Stimulated activated CD4-positive, alpha-beta T cell treated with anti-CD3 and anti-CD28 coated beads, Interleukin-2, amount 100 ng/mL, for 4 hours (primary cell): ENCODE measurements around the gene ACBD3.
"Not testable (repeated sequence)": the region's sequence is repeated elsewhere in the genome, so short reads cannot be mapped to it uniquely, and the experiment has no call there.

Source experiments
- DNase-seq: peaks from one replicate; pipeline ENCODE4 v3.0.0-alpha.2; 2020; ENCODE audit warnings: low read depth

The ACBD3 gene

GRCh38 chr1:226186124-226187018 lies at the start of gene ACBD3:
TSS of gene ACBD3 (minus strand) at chr1:226186741. CDS start at chr1:226186675, 66 bp downstream.
- peak; percentile 76 for DNase-seq

GRCh38 chr1:226233806-226234205 lies 47.3 kb upstream of the ACBD3 start:
- DNase-seq: no peak

GRCh38 chr1:226233293-226233692 lies 46.8 kb upstream of the ACBD3 start:
- DNase-seq: no peak

GRCh38 chr1:226226601-226227000 lies 40.1 kb upstream of the ACBD3 start:
- DNase-seq: no peak

GRCh38 chr1:226223786-226224244 lies 37.3 kb upstream of the ACBD3 start:
- no peak for DNase-seq

GRCh38 chr1:226223157-226223785 lies 36.7 kb upstream of the ACBD3 start, which contains the start of gene MIXL1:
TSS of gene MIXL1 (plus strand) at chr1:226223664. CDS start at chr1:226223682, 18 bp downstream.
- no peak for DNase-seq

- DNase-seq: no peak
These were observed 36.1 kb upstream of the ACBD3 start for GRCh38 chr1:226222686-226223085.

GRCh38 chr1:226220473-226221189 lies 34.1 kb upstream of the ACBD3 start:
- DNase-seq: no peak

- no peak for DNase-seq
These were observed 30.7 kb upstream of the ACBD3 start for GRCh38 chr1:226217273-226217672.

GRCh38 chr1:226216056-226216455 lies 29.5 kb upstream of the ACBD3 start:
- DNase-seq: no peak

- no peak for DNase-seq
These were observed 28.7 kb upstream of the ACBD3 start for GRCh38 chr1:226215239-226215638.

GRCh38 chr1:226212545-226212944 lies 26.0 kb upstream of the ACBD3 start:
- no peak for DNase-seq

- no peak for DNase-seq
These were observed 24.8 kb upstream of the ACBD3 start for GRCh38 chr1:226211181-226211821.

GRCh38 chr1:226210571-226211176 lies 24.1 kb upstream of the ACBD3 start:
- DNase-seq: no peak

GRCh38 chr1:226209307-226210059 lies 22.9 kb upstream of the ACBD3 start:
- no peak for DNase-seq

GRCh38 chr1:226207048-226207447 lies 20.5 kb upstream of the ACBD3 start:
- no peak for DNase-seq

- DNase-seq: no peak
These were observed 17.7 kb upstream of the ACBD3 start for GRCh38 chr1:226204198-226204597.

- no peak for DNase-seq
These were observed 17.1 kb upstream of the ACBD3 start for GRCh38 chr1:226203655-226204054.

GRCh38 chr1:226203240-226203639 lies 16.7 kb upstream of the ACBD3 start:
- DNase-seq: no peak

- not testable (repeated sequence) for DNase-seq
These were observed 16.1 kb upstream of the ACBD3 start for GRCh38 chr1:226202666-226203065.

GRCh38 chr1:226202246-226202645 lies 15.7 kb upstream of the ACBD3 start:
- DNase-seq: no peak
